Measurements from ENCODE around the gene FZD1. TPM values are rescaled to one million over a fixed set of nuclear protein-coding genes. Genes with fewer than 3 reads are reported as not detected.

FZD1 gene
- total RNA-seq, 1 donor from 2014 or later: 9.2 TPM

DNA sequence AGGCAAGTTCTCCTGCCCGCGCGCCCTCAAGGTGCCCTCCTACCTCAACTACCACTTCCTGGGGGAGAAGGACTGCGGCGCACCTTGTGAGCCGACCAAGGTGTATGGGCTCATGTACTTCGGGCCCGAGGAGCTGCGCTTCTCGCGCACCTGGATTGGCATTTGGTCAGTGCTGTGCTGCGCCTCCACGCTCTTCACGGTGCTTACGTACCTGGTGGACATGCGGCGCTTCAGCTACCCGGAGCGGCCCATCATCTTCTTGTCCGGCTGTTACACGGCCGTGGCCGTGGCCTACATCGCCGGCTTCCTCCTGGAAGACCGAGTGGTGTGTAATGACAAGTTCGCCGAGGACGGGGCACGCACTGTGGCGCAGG, 1.4 kb downstream of the FZD1 start:
- Mint-ChIP-seq H3K36me3 (ENCODE audit: low read depth) (no peaks in the 10 kb centered on the region), H3K4me1 (peaks cover 37% of the 10 kb centered on the region), H3K9me3 (no peaks in the 10 kb centered on the region), H3K27ac (ENCODE audit: unreplicated experiment) (no peak overlapping the region), H3K4me3 (peak overlapping the region; percentile 96), H3K27me3 (ENCODE audit: low read depth) (peaks cover 56% of the 10 kb centered on the region)
- DNase-seq (ENCODE audit: low read depth, low spot score): no peak
- TF ChIP-seq CTCF (conservative IDR thresholded peaks at IDR 0.05): no peak

DNA sequence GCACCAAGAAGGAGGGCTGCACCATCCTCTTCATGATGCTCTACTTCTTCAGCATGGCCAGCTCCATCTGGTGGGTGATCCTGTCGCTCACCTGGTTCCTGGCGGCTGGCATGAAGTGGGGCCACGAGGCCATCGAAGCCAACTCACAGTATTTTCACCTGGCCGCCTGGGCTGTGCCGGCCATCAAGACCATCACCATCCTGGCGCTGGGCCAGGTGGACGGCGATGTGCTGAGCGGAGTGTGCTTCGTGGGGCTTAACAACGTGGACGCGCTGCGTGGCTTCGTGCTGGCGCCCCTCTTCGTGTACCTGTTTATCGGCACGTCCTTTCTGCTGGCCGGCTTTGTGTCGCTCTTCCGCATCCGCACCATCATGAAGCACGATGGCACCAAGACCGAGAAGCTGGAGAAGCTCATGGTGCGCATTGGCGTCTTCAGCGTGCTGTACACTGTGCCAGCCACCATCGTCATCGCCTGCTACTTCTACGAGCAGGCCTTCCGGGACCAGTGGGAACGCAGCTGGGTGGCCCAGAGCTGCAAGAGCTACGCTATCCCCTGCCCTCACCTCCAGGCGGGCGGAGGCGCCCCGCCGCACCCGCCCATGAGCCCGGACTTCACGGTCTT, 1.9 kb downstream of the FZD1 start:
- no peak for DNase-seq (ENCODE audit: low read depth, low spot score)
- H3K36me3 Mint-ChIP-seq (ENCODE audit: low read depth): no peaks in the 10 kb centered on the region
- H3K4me1 Mint-ChIP-seq: peaks cover 37% of the 10 kb centered on the region
- no peak overlapping the region for H3K27ac Mint-ChIP-seq (ENCODE audit: unreplicated experiment)
- H3K4me3 Mint-ChIP-seq: peak overlapping the region; percentile 96
- no peak for TF ChIP-seq CTCF (conservative IDR thresholded peaks at IDR 0.05)
- H3K9me3 Mint-ChIP-seq: no peaks in the 10 kb centered on the region
- peaks cover 52% of the 10 kb centered on the region for H3K27me3 Mint-ChIP-seq (ENCODE audit: low read depth)

DNA sequence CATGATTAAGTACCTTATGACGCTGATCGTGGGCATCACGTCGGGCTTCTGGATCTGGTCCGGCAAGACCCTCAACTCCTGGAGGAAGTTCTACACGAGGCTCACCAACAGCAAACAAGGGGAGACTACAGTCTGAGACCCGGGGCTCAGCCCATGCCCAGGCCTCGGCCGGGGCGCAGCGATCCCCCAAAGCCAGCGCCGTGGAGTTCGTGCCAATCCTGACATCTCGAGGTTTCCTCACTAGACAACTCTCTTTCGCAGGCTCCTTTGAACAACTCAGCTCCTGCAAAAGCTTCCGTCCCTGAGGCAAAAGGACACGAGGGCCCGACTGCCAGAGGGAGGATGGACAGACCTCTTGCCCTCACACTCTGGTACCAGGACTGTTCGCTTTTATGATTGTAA, 2.5 kb downstream of the FZD1 start:
- Mint-ChIP-seq H3K4me3 (peak overlapping the region; percentile 96), H3K4me1 (peaks cover 37% of the 10 kb centered on the region), H3K36me3 (ENCODE audit: low read depth) (no peaks in the 10 kb centered on the region), H3K9me3 (no peaks in the 10 kb centered on the region), H3K27ac (ENCODE audit: unreplicated experiment) (no peak overlapping the region), H3K27me3 (ENCODE audit: low read depth) (peaks cover 51% of the 10 kb centered on the region)
- no peak for DNase-seq (ENCODE audit: low read depth, low spot score)
- TF ChIP-seq CTCF (conservative IDR thresholded peaks at IDR 0.05): no peak

- H3K4me3 Mint-ChIP-seq: peak overlapping the region; percentile 96
- DNase-seq (ENCODE audit: low read depth, low spot score): no peak
- H3K9me3 Mint-ChIP-seq: no peaks in the 10 kb centered on the region
- peaks cover 37% of the 10 kb centered on the region for H3K4me1 Mint-ChIP-seq
- H3K36me3 Mint-ChIP-seq (ENCODE audit: low read depth): no peaks in the 10 kb centered on the region
- peaks cover 46% of the 10 kb centered on the region for H3K27me3 Mint-ChIP-seq (ENCODE audit: low read depth)
- no peak overlapping the region for H3K27ac Mint-ChIP-seq (ENCODE audit: unreplicated experiment)
- TF ChIP-seq CTCF (conservative IDR thresholded peaks at IDR 0.05): no peak
These were observed 3.1 kb downstream of the FZD1 start for GRCh38 chr7:91267171-91267955.

- H3K27me3 Mint-ChIP-seq (ENCODE audit: low read depth): peaks cover 27% of the 10 kb centered on the region
- H3K36me3 Mint-ChIP-seq (ENCODE audit: low read depth): no peaks in the 10 kb centered on the region
- H3K4me3 Mint-ChIP-seq: no peak overlapping the region
These were observed 6.1 kb downstream of the FZD1 start for GRCh38 chr7:91270372-91270771.

More at GRCh38 chr7:91270372-91270771, 6.1 kb downstream of the FZD1 start:
- peaks cover 25% of the 10 kb centered on the region for H3K4me1 Mint-ChIP-seq
- H3K27ac Mint-ChIP-seq (ENCODE audit: unreplicated experiment): no peak overlapping the region
- no peaks in the 10 kb centered on the region for H3K9me3 Mint-ChIP-seq
- no peak for DNase-seq (ENCODE audit: low read depth, low spot score)
- no peak for TF ChIP-seq CTCF (conservative IDR thresholded peaks at IDR 0.05)
